IMR-90 (cell line): Measurements from ENCODE around the gene C2CD4C. TPM values are rescaled to one million over a fixed set of nuclear protein-coding genes. Genes with fewer than 3 reads are reported as not detected.

Experiments
- ATAC-seq: fragments of 200-7000 bp; cut with Tn5 transposase; 2 replicates; pipeline ENCODE4 v1.9.1; 2020; ENCODE audit warnings: low read depth, mild to moderate bottlenecking, moderate library complexity
- BruUV-seq: library from RNA; stranded (reverse); fragments of 400-500 nt; replicated peaks from 2 replicates; lab custom pipeline; 2021; lab: Mats Ljungman, UMichigan
- CTCF ChIA-PET: fragments of 300-600 bp; formaldehyde crosslinking; extraction: SDS; loops from one replicate; lab custom pipeline; 2021; ENCODE audit warnings: antibody characterized with exemption; lab: Yijun Ruan, JAX
- POLR2A ChIA-PET: fragments of 300-600 bp; sonication (Branson Sonifier 250); formaldehyde crosslinking; loops from one replicate; lab custom pipeline; 2022; ENCODE audit warnings: antibody characterized with exemption; ENCODE audit not compliant: unreplicated experiment; lab: Charles Lee
- DNase-seq: peaks from one replicate; pipeline ENCODE4 v3.0.0; 2013
- H2AFZ ChIP-seq: replicated peaks from 2 replicates; pipeline ENCODE3; 2013; ENCODE audit warnings: low read length, mild to moderate bottlenecking; ENCODE audit not compliant: poor library complexity
- H2AK5ac ChIP-seq: 2 replicates; pipeline ENCODE4 v1.6.1; 2013; ENCODE audit warnings: low read depth, low read length, inconsistent platforms
- H2AK9ac ChIP-seq: replicated peaks from 2 replicates; pipeline ENCODE3; 2013; ENCODE audit warnings: mild to moderate bottlenecking, low read depth, low read length, moderate library complexity; ENCODE audit not compliant: poor library complexity
- H2BK120ac ChIP-seq: 2 replicates; pipeline ENCODE4 v1.6.1; 2013; ENCODE audit warnings: low read depth, low read length, inconsistent platforms
- H2BK15ac ChIP-seq: 3 replicates; pipeline ENCODE4 v1.6.1; 2013; ENCODE audit warnings: low read depth, low read length, inconsistent platforms
- H2BK20ac ChIP-seq: 2 replicates; pipeline ENCODE4 v1.6.1; 2013; ENCODE audit warnings: low read depth, mild to moderate bottlenecking, inconsistent platforms, low read length, moderate library complexity
- H2BK5ac ChIP-seq: 2 replicates; pipeline ENCODE4 v1.6.1; 2013; ENCODE audit warnings: mild to moderate bottlenecking, low read depth, low read length, inconsistent platforms; ENCODE audit not compliant: poor library complexity, severe bottlenecking
- H3K14ac ChIP-seq: replicated peaks from 2 replicates; pipeline ENCODE4 v1.6.1; 2013; ENCODE audit warnings: low read depth, low read length, inconsistent platforms
- H3K18ac ChIP-seq: 2 replicates; pipeline ENCODE4 v1.6.1; 2013; ENCODE audit warnings: low read depth, low read length, control low read depth
- H3K23ac ChIP-seq: 2 replicates; pipeline ENCODE4 v1.6.1; 2013; ENCODE audit warnings: low read depth, low read length, inconsistent platforms
- H3K27ac ChIP-seq: 2 replicates; pipeline ENCODE4 v1.5.1; 2013; ENCODE audit warnings: mild to moderate bottlenecking, control low read depth, low read length; ENCODE audit not compliant: insufficient read depth
- H3K27me3 ChIP-seq: 2 replicates; pipeline ENCODE4 v1.6.1; 2013; ENCODE audit warnings: low read length; ENCODE audit not compliant: control insufficient read depth, insufficient read depth
- H3K36me3 ChIP-seq: 2 replicates; pipeline ENCODE4 v1.6.1; 2013; ENCODE audit warnings: low read length, mixed read lengths; ENCODE audit not compliant: control insufficient read depth, insufficient read depth
- H3K4ac ChIP-seq: 2 replicates; pipeline ENCODE4 v1.6.1; 2013; ENCODE audit warnings: low read depth, low read length, inconsistent platforms
- H3K4me1 ChIP-seq: 2 replicates; pipeline ENCODE4 v1.6.1; 2013; ENCODE audit warnings: low read length, mixed read lengths; ENCODE audit not compliant: control insufficient read depth, insufficient read depth
- H3K4me2 ChIP-seq: 2 replicates; pipeline ENCODE4 v1.6.1; 2013; ENCODE audit warnings: low read depth, mild to moderate bottlenecking, control low read depth, low read length, moderate library complexity
- H3K4me3 ChIP-seq: 2 replicates; pipeline ENCODE4 v1.5.1; 2013; ENCODE audit warnings: low read depth, mild to moderate bottlenecking, control low read depth, low read length, moderate library complexity; ENCODE audit not compliant: insufficient read depth
- H3K56ac ChIP-seq: 2 replicates; pipeline ENCODE4 v1.6.1; 2013; ENCODE audit warnings: low read length, inconsistent platforms; ENCODE audit not compliant: insufficient read depth; ENCODE audit errors: extremely low read depth
- H3K79me1 ChIP-seq, 2 experiments: 2 replicates each; pipeline ENCODE4 v1.6.1; 2013; ENCODE audit warnings: low read length in 2 of 2, inconsistent platforms in 1 of 2, low read depth in 1 of 2
- H3K9ac ChIP-seq: 2 replicates; pipeline ENCODE4 v1.6.1; 2013; ENCODE audit warnings: low read depth, low read length, control low read depth
- H3K9me1 ChIP-seq: 2 replicates; pipeline ENCODE4 v1.6.1; 2013; ENCODE audit warnings: low read length, inconsistent platforms; ENCODE audit not compliant: insufficient read depth
- H3K9me3 ChIP-seq: 2 replicates; pipeline ENCODE4 v1.6.1; 2013; ENCODE audit warnings: low read length; ENCODE audit not compliant: control insufficient read depth, insufficient read depth
- H4K20me1 ChIP-seq: 2 replicates; pipeline ENCODE4 v1.6.1; 2013; ENCODE audit warnings: low read length, inconsistent platforms; ENCODE audit not compliant: insufficient read depth
- H4K5ac ChIP-seq: 2 replicates; pipeline ENCODE4 v1.6.1; 2013; ENCODE audit warnings: mild to moderate bottlenecking, low read depth, low read length, control low read depth
- H4K8ac ChIP-seq, 2 experiments: 2 replicates each; pipeline ENCODE4 v1.6.1; 2013; ENCODE audit warnings: low read depth in 2 of 2, low read length in 2 of 2, control low read depth in 1 of 2, inconsistent platforms in 1 of 2
- H4K91ac ChIP-seq: 2 replicates; pipeline ENCODE4 v1.6.1; 2013; ENCODE audit warnings: low read depth, low read length, inconsistent platforms; ENCODE audit not compliant: insufficient read depth
- BHLHE40 ChIP-seq: fragments of 150-350 bp; IDR thresholded peaks from 2 replicates; pipeline ENCODE4 v1.6.1; 2016; ENCODE audit warnings: mild to moderate bottlenecking, low read depth, low read length
- CEBPB ChIP-seq: IDR thresholded peaks from 2 replicates; pipeline ENCODE4 v1.6.1; 2012; ENCODE audit warnings: low read depth, low read length, improper control_type of control experiment
- CHD1 ChIP-seq: IDR thresholded peaks from 2 replicates; pipeline ENCODE4 v1.6.1; 2012; ENCODE audit warnings: low read depth, low read length, improper control_type of control experiment
- CTCF ChIP-seq: conservative IDR thresholded peaks from 2 replicates; pipeline ENCODE4 v1.5.1; 2012; ENCODE audit warnings: mild to moderate bottlenecking, low read depth, low read length, improper control_type of control experiment
- ELK1 ChIP-seq: fragments of 150-350 bp; IDR thresholded peaks from 2 replicates; pipeline ENCODE4 v1.6.1; 2016; ENCODE audit warnings: low read depth, mild to moderate bottlenecking, low read length, moderate library complexity, borderline replicate concordance
- FOS ChIP-seq: fragments of 150-350 bp; IDR thresholded peaks from 2 replicates; pipeline ENCODE4 v1.6.1; 2016; ENCODE audit warnings: low read depth, low read length
- MAFK ChIP-seq: IDR thresholded peaks from 2 replicates; pipeline ENCODE4 v1.6.1; 2012; ENCODE audit warnings: low read depth, low read length, improper control_type of control experiment
- MAZ ChIP-seq: IDR thresholded peaks from 2 replicates; pipeline ENCODE4 v1.6.1; 2012; ENCODE audit warnings: low read depth, mild to moderate bottlenecking, low read length, improper control_type of control experiment, moderate library complexity, borderline replicate concordance
- MXI1 ChIP-seq: IDR thresholded peaks from 2 replicates; pipeline ENCODE4 v1.6.1; 2012; ENCODE audit warnings: low read depth, mild to moderate bottlenecking, low read length, moderate library complexity, borderline replicate concordance
- NFE2L2 ChIP-seq: fragments of 150-350 bp; IDR thresholded peaks from 2 replicates; pipeline ENCODE4 v1.6.1; 2016; ENCODE audit warnings: low read depth, mild to moderate bottlenecking, low read length
- POLR2A ChIP-seq: IDR thresholded peaks from 2 replicates; pipeline ENCODE4 v1.6.1; 2012; ENCODE audit warnings: mild to moderate bottlenecking, low read depth, low read length
- RAD21 ChIP-seq: IDR thresholded peaks from 2 replicates; pipeline ENCODE4 v1.6.1; 2012; ENCODE audit warnings: low read length, improper control_type of control experiment
- RCOR1 ChIP-seq: IDR thresholded peaks from 2 replicates; pipeline ENCODE4 v1.6.1; 2012; ENCODE audit warnings: mild to moderate bottlenecking, low read length, improper control_type of control experiment; ENCODE audit not compliant: insufficient replicate concordance
- RFX5 ChIP-seq: IDR thresholded peaks from 2 replicates; pipeline ENCODE4 v1.8.0; 2012; ENCODE audit warnings: low read depth, mild to moderate bottlenecking, low read length, moderate library complexity
- SMC3 ChIP-seq: fragments of 150-350 bp; IDR thresholded peaks from 2 replicates; pipeline ENCODE4 v1.6.1; 2016; ENCODE audit warnings: low read depth, mild to moderate bottlenecking, antibody characterized with exemption, low read length, moderate library complexity
- USF2 ChIP-seq: fragments of 150-350 bp; IDR thresholded peaks from 2 replicates; pipeline ENCODE4 v1.6.1; 2017; ENCODE audit warnings: mild to moderate bottlenecking, antibody characterized with exemption, low read length, low read depth
- WGBS, 2 experiments: methylation state at CpG; one replicate each; pipeline versions ENCODE4 v1.1.5 to v1.1.7; 2013; ENCODE audit warnings: missing lambda C conversion rate in 2 of 2; ENCODE audit not compliant: insufficient read length in 1 of 2; ENCODE audit errors: extremely low coverage in 2 of 2; 5-methylcytosine and 5-hydroxymethylcytosine counted together
- dilution Hi-C: fragments of 300-500 bp; cut with HindIII; formaldehyde crosslinking; loops from one replicate; pipeline ENCODE4 v1.14.3; 2018; ENCODE audit warnings: low sequenced_read_pairs; ENCODE audit not compliant: unreplicated experiment
- in situ Hi-C: fragments of 300-500 bp; cut with MboI; formaldehyde crosslinking; loops from 3 replicates; pipeline ENCODE4 v1.14.3; 2019; ENCODE audit warnings: low sequenced_read_pairs, inconsistent platforms, mixed read lengths
- intact Hi-C: fragments of 100-400 bp; cut with micrococcal nuclease; formaldehyde crosslinking; loops from 2 replicates; pipeline ENCODE4 v1.10.0; 2022
- polyA plus RNA-seq, 3 experiments: library from polyadenylated mRNA; depleted of rRNA; stranded (reverse); fragments of >200 nt; gene quantifications; 2 replicates each; pipeline ENCODE4 v1.2.3, GENCODE V29; 2012; ENCODE audit warnings: low replicate concordance in 1 of 3
- total RNA-seq: library from RNA; depleted of rRNA; stranded (reverse); fragments of >200 nt; gene quantifications from 2 replicates; pipeline ENCODE4 v1.2.3, GENCODE V29; 2012

C2CD4C gene
- total and polyA plus RNA-seq, 2 of the 4 experiments (the other 2 are of a cell fraction), result under 0.01 to 0.07 TPM

- no peak for TF ChIP-seq RCOR1
- TF ChIP-seq RFX5, result no peak
- TF ChIP-seq MAFK, result no peak
- no peak for TF ChIP-seq POLR2A
- no peak for TF ChIP-seq MXI1
- TF ChIP-seq CHD1, result no peak
- no peak for TF ChIP-seq RAD21
- no peak for TF ChIP-seq ELK1
- no peak for TF ChIP-seq MAZ
- TF ChIP-seq FOS, result no peak
- no peak for TF ChIP-seq CEBPB
- TF ChIP-seq NFE2L2, result no peak
- no peak for TF ChIP-seq USF2
- no peak for TF ChIP-seq CTCF
- no peak for TF ChIP-seq SMC3
- TF ChIP-seq BHLHE40, result no peak
- no peak overlapping the region for H2BK120ac ChIP-seq
- ChIA-PET CTCF (no interaction called here), POLR2A (no interaction called here)
- intact Hi-C loops (no loop called here), in situ Hi-C loops (no loop called here), dilution Hi-C loops (no loop called here)
- no peak overlapping the region for H4K91ac ChIP-seq
- peaks cover 3% of the 10 kb centered on the region for H3K27me3 ChIP-seq
- DNase-seq (no peak), ATAC-seq (no peak)
- H3K36me3 ChIP-seq, result no peaks in the 10 kb centered on the region
- WGBS, 2 experiments, result 80% methylated on average over 2 of the region's 24 CpGs; no CpG with 5 or more reads in 1 of the 2 experiments
- no peaks in the 10 kb centered on the region for H3K9me1 ChIP-seq
- H3K23ac ChIP-seq, result no peak overlapping the region
- H3K4ac ChIP-seq, result no peak overlapping the region
- H3K4me1 ChIP-seq, result no peaks in the 10 kb centered on the region
- H3K79me1 ChIP-seq, result no peaks in the 10 kb centered on the region
- H2BK5ac ChIP-seq, result no peak overlapping the region
- H4K8ac ChIP-seq, result no peak overlapping the region
- peaks cover 17% of the 10 kb centered on the region for H3K9me3 ChIP-seq
- H2BK20ac ChIP-seq, result no peak overlapping the region
- no peak overlapping the region for H3K18ac ChIP-seq
- no peaks in the 10 kb centered on the region for H4K20me1 ChIP-seq
- H3K14ac ChIP-seq, result no peak overlapping the region
- H3K27ac ChIP-seq, result no peak overlapping the region
- no peak overlapping the region for H3K4me3 ChIP-seq
- no peak overlapping the region for H3K56ac ChIP-seq
- no peak overlapping the region for H2AFZ ChIP-seq
- H3K4me2 ChIP-seq, result no peak overlapping the region
- BruUV-seq, result no TSS peak
- no peak overlapping the region for H4K5ac ChIP-seq
- no peak overlapping the region for H2BK15ac ChIP-seq
- no peak overlapping the region for H3K9ac ChIP-seq
- no peak overlapping the region for H2AK5ac ChIP-seq
- no peak overlapping the region for H2AK9ac ChIP-seq
Measured at GRCh38 chr19:447064-447426, 38.1 kb upstream of the C2CD4C start.
